GM10847 (cell line): ENCODE data around the gene CPTP.

Source experiments
- POLR2A ChIP-seq: IDR thresholded peaks from 2 replicates; pipeline ENCODE4 v1.6.1; 2011; ENCODE audit not compliant: insufficient read length; ENCODE audit errors: extremely low read depth

Gene CPTP

DNA sequence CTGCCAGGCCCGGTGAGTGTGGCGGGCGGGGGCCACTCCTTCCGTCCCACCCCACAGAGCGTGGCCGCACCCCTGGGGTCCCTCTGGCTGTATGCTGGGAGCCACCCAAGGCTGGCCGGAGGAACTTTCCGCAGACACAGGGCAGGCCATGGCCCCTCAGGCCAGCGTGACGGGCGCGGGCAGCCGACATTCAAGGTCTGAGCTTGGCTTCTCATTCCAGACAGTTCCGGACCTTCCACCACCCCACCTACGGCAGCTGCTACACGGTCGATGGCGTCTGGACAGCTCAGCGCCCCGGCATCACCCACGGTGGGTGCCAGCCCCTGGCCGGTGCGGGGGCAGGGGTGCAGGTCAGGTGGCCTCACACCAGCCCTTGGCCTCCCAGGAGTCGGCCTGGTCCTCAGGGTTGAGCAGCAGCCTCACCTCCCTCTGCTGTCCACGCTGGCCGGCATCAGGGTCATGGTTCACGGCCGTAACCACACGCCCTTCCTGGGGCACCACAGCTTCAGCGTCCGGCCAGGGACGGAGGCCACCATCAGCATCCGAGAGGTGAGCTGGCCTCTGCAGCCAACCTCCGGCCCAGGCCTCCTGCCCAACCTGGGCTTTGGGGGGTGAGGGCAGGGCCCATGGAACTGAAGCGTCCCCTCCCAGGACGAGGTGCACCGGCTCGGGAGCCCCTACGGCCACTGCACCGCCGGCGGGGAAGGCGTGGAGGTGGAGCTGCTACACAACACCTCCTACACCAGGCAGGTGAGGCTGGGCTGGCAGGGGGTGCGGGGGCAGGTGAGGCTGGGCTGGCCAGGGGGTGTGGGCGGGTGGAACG lies 37.1 kb upstream of the CPTP start:
- TF ChIP-seq POLR2A: no peak

DNA sequence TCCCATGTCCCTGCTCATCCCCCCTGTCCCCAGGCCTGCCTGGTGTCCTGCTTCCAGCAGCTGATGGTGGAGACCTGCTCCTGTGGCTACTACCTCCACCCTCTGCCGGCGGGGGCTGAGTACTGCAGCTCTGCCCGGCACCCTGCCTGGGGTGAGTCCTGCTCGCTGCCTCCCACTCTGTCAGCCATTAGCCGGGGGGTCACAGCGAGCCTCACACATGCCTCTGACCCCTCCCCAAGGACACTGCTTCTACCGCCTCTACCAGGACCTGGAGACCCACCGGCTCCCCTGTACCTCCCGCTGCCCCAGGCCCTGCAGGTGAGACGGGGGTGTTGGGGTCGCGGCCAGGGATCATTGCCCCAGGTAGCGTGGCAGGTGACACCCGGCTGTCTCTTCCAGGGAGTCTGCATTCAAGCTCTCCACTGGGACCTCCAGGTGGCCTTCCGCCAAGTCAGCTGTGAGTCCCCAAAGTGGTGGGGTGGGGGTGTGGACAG lies 34.3 kb upstream of the CPTP start:
- TF ChIP-seq POLR2A: no peak

DNA sequence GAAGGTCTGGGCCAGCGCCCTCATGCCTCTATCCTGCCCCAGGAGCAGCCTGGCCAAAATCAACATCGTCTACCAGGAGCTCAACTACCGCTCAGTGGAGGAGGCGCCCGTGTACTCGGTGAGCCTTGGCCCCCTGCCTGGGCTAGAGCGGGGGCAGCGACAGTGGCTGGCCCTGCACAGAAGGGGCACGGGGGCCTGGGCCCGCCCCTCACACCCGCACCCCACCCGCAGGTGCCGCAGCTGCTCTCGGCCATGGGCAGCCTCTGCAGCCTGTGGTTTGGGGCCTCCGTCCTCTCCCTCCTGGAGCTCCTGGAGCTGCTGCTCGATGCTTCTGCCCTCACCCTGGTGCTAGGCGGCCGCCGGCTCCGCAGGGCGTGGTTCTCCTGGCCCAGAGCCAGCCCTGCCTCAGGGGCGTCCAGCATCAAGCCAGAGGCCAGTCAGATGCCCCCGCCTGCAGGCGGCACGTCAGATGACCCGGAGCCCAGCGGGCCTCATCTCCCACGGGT lies 33.5 kb upstream of the CPTP start:
- TF ChIP-seq POLR2A: no peak

DNA sequence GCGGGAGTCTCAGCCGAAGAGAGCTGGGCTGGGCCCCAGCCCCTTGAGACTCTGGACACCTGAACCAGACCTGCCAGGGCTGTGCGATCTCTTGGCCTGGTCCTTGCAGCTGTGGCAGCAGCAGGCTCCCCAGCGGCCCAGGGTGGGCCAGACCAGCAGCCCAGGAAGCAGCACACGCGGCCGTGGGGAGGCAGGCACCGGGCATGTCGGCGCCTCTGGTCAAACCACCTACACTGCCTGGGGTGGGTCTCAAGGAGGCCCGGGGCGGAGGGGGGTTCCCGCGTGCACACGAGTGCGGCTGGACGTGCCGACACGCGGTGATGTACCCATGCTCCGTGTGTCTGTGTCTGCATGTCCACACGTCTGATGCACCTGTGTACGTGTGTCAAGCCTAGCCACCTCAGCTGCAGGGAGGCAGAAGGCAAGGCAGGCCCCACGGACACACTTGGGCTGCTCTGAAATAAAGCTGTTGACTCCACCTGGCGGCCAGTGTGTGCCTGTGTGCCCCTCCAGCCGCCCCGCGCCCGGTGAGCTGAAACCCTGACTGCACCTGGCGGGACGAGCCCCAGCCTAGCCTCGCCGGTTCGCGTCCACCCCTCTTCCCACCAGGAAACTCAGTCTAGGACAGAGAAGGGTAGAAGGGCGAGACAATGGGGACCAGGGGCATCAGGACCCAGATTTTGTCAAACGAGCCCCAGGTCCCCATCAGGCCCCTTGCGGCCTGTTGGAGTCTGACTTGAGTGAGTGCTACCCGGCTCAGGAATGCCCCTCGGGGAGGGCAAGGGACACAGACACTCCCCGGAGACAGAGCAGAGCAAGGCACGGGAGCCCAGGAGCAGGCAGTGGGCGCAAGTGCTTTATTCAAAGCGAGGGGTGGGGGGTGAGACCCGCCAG lies 32.8 kb upstream of the CPTP start:
- TF ChIP-seq POLR2A: no peak

DNA sequence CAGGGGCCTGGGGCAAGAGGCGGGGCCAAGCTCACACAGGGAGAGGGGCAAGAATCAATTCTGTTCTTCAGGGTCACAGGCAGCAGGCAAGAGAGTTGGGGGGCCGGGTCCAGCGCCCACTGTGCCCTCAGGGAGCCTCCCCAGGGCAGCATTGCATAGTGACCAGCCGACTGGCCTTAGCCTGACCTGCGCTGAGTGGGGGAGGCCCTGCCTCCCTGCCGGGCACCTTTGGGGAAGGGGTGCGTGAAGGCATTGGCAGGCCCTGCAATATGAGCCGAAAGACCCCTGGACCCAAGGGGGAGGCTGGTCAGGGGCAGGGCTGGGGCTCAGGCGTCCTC lies 32.2 kb upstream of the CPTP start:
- no peak for TF ChIP-seq POLR2A

DNA sequence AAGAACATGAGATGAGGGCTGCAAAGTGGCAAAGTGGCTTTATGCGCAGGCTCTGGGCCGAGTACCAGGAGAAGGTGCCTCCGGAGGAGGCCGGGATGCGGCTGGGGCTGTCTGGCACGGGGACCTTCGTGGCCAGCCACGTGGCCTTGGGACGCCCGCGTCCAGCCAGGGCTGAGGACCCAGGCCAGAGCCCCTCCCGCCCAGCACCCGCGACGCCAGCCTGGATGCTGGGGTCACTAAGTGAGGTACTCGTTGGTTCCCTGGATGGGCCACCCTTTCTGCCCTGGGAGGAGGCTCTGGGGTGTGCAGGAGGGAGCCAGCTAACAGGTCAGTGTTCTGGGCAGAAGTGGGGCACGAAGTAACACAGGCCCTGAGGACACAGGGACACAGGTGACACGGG lies 31.8 kb upstream of the CPTP start:
- no peak for TF ChIP-seq POLR2A

DNA sequence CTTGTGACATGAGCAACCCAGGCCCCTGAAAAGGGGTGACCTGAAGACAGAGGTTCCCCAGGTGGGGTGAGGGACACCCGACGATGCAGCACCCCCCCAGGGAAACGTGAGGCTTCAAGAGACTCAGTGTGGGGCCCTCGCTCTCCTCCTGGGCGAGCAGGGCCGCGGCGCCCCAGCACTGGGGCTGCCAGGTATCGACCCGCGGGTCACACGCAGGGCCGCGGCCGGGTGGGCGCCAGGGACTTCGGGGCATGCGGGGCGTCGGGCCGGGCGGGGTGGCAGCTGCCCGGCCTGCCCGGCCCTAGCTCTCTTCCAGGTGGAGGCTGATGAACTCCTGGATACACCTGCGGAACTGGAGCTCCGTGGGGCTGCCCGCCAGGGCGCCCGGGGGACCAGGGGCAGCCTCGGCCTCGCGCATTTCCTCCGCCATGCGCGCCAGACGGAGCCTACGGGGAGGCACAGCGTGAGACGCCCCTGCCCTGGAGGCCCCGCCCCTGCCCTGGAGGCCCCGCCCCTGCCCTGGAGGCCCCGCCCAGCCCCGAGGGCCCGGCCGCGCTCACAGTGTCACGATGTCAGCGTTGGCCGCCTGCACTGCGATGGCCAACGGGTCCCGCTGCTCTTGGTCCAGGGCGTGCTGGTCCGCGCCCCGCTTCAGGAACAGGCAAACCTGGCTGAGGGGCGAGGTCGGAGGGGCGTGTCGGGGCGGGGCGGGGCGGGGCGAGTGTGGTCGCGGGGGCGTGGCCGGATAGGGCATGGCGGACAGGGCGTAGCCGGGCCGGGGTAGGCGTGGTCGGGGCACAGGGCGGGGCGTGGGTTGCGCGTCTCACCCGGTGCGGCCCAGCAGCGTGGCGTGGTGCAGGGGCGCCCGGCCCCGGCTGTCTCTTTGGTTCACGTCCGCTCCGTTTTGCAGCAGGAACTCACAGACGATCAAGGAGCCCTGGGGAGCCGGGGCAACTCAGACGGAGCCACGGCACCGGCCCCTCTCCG lies 31.0 kb upstream of the CPTP start:
- TF ChIP-seq POLR2A: no peak

DNA sequence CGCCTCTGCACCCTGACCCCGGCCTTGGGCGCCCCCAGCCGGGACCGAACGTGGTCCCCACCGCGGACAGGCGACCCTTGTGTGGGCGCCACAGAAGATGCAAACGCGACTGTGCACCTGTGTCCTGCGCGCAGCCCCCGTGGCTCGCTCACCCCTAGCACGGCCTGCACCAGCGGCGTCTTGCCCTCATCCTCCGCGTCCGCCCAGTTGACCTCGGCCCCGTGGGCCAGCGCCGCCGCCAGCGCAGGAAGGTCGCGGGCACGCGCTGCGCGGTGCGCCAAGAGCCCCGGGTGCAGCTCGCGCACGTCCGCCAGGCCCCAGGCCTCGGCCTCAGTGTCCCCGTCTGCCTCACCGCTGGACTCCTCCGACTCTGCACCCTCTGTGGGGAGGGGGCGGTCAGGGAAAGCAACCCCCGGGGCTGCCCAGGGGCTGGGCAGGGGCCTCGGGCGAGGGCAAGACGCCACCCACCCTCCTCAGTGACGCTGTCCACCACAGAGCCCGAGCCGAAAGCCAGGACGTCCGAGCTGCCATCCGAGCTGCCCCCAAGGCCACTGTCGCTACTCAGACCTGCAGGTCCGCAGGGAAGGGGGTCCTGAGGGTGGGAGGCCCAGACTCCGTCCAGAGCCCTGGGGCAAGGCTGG lies 30.2 kb upstream of the CPTP start:
- TF ChIP-seq POLR2A: no peak

DNA sequence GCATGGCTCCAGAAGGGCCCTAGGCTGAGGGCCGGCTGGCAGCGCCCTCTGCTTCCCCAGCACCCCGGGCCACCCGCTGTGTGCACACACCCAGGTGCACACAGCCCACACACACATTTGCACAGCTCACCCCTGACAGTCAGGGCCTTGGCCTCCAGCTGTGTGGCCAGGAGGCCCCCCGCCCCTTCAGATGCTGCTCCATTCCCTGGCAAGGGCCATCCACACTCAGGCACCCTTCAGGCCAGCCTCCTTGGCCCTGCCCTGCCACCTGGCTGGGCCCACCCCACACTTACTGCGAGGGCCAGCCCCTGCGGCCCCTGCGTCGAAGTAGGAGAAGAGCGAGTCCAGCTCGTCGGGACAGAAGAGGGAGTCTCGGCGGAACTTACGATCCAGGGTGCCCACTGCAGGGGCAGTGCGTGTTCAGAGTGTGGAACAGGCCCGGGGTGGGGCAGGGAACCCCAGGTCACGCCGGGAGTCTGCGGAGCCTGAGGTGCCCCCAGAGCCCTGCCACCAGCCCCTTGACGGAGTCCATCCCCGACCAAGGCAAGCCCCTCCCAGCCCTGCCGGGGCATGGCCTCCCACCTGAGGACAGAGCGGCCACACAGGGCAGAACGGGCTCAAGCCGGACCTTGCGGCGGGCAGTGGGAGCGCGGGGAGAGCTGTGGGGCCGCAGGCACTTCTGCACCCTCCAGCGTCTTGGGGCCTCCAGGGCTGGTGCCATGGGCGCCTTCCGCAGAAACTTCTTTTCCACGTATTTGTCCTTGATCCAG lies 29.3 kb upstream of the CPTP start:
- no peak for TF ChIP-seq POLR2A

DNA sequence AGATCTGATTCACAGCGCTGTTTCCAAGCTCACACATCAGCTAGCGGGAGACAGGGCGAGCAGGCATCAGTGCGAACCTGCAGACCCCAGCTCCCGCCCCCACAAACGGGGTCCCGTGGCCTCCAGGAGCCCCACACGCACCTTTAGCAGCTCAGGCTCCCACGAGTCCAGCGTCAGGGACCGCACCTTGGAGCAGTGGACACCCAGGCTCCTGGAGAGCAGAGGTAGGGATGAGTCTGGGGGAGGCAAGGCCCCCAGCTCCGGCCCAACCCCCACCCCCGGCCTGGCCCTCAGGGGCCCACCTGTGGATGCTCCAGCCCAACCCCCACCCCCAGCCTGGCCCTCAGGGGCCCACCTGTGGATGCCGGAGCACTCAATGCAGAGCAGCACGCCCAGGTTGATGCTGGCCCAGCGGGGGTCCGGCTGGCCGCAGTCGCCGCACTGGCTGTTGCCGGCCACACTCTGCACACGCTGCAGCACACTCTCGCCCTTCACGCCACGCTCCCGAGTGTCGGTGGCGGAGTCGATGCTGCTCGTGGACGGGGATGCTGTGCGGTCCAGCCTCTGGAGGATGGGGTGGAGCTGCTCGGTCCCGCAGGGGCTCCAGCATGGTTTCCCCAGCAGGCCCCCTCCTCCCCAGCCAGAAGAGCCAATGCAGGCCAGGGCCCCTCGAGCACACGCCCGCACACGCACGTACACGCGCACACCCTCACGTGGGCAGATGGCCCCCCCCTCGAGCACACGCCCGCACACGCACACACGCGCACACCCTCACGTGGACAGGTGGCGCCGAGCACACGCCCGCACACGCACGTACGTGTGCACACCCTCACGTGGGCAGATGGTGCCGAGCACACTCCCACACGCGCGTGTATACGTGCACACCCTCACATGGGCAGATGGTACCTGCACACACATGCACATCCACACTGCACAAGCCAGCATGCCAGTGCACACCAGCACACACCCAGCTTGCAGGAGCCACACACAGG lies 28.2 kb upstream of the CPTP start:
- no peak for TF ChIP-seq POLR2A

DNA sequence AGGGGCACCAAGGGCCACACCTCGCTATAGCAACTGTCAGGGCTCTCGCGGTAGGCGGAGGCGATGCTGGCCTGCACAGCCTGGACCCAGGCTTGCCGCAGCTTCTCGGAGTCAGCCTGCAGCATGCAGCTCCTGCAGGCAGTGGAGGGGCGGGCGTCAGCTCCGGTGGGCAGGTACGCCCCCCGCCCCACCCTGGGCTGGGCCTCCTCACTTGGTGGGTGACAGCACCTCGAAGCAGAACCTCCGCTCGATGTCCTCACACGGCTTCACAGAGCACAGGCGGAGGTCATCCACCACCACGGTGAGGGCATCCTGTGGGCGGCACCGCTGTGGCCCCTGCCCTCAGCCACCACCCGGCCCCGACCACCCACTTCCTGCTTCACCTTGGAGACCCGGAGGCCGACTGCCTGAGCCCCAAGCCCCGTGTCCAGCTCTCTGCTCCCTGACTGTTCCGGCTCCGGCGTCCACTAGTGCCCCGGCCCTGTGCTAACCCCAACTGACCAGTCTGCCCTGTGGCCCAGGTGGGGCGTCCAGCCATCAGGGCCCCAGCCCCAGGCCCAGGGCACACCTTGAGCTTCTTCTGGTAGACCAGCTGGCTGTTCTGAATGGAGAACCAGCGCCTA lies 26.7 kb upstream of the CPTP start:
- no peak for TF ChIP-seq POLR2A
